Measurements from ENCODE around the gene LDLRAP1.

Gene LDLRAP1

DNA sequence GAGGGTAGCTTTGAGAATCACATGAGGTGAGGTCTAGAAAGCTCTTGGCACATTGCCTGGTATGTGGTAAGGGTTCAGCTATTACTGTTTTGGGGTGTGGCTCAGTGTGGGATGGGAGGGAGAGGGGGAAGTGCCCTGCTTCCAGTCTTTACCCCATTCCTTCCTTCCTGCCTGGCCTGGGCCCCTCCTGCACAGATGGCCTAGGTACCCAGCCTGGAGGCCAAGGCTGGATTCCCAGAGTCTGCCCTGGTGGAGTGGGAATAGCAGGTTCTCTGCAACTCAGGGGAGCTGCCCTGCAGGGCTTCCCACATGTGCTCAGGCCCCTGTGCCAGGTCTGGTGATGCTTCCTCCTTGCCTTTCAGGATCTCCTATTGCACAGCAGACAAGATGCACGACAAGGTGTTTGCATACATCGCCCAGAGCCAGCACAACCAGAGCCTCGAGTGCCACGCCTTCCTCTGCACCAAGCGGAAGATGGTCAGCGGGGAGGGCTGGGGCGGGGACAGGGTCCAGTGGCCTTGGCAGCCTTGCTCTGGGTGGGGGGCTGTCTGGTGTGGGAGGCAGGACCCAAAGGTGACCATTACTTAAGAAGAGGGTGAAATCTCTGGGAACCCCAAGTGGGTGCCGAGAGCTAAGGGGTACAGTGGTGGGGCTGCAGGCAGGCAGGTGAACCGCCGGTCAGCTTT is 13.5 kb downstream of the LDLRAP1 start:
- TF ChIP-seq, protein P1, sequence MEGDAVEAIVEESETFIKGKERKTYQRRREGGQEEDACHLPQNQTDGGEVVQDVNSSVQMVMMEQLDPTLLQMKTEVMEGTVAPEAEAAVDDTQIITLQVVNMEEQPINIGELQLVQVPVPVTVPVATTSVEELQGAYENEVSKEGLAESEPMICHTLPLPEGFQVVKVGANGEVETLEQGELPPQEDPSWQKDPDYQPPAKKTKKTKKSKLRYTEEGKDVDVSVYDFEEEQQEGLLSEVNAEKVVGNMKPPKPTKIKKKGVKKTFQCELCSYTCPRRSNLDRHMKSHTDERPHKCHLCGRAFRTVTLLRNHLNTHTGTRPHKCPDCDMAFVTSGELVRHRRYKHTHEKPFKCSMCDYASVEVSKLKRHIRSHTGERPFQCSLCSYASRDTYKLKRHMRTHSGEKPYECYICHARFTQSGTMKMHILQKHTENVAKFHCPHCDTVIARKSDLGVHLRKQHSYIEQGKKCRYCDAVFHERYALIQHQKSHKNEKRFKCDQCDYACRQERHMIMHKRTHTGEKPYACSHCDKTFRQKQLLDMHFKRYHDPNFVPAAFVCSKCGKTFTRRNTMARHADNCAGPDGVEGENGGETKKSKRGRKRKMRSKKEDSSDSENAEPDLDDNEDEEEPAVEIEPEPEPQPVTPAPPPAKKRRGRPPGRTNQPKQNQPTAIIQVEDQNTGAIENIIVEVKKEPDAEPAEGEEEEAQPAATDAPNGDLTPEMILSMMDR (IDR thresholded peaks at IDR 0.05; ENCODE audit: insufficient read depth, low read length, missing control alignments), result no peak
- H3K4me3 ChIP-seq (ENCODE audit: low read depth, low read length), result no peak overlapping the region
- no peak for DNase-seq (ENCODE audit: low read depth, low spot score)
- CTCF ChIA-PET, result interaction anchor here (1.3 to 4.3 kb wide), 2 partner anchors 9 to 16 kb away, joined by 6 to 23 read pairs; no protein-coding TSS in a partner anchor
- POLR2A ChIA-PET, result no interaction called here

DNA sequence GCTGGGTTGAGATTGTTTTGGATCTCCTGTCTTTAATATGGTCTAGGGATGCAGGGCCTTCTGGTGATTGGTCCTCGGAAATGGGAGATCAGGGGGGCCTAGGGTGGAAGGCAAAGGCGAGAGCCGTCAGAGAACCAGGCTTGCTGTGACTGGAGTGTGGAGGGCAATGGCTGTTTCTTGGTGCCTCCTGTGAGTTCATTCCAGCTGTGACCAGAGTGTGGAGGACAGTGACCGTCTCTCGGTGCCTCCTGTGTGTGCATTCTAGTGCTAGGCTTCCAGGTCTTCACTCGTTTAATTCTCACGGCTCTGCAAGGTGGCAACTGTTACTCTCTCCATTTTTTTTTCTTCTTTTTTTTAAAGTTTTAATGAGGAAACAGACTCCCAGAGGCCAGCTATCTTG is 14.1 kb downstream of the LDLRAP1 start:
- CTCF ChIA-PET, result interaction anchor here (0.8 to 4.3 kb wide), 2 partner anchors 9 to 15 kb away, joined by 4 to 23 read pairs; no protein-coding TSS in a partner anchor

GRCh38 chr1:25559031-25559430 is 15.6 kb downstream of the LDLRAP1 start:
- no peak for DNase-seq (ENCODE audit: low read depth, low spot score)
- ChIA-PET CTCF (interaction anchor here (1.3 kb wide), 1 partner anchor 13 kb away, joined by 4 read pairs; no protein-coding TSS in a partner anchor), POLR2A (no interaction called here)
- TF ChIP-seq, protein P1 (IDR thresholded peaks at IDR 0.05; ENCODE audit: insufficient read depth, low read length, missing control alignments), result no peak
- no peak overlapping the region for H3K4me3 ChIP-seq (ENCODE audit: low read depth, low read length)

More for the DNA sequence above, 14.1 kb downstream of the LDLRAP1 start:
- TF ChIP-seq, protein P1 (IDR thresholded peaks at IDR 0.05; ENCODE audit: insufficient read depth, low read length, missing control alignments), result no peak
- no peak for DNase-seq (ENCODE audit: low read depth, low spot score)
- POLR2A ChIA-PET, result no interaction called here
- no peak overlapping the region for H3K4me3 ChIP-seq (ENCODE audit: low read depth, low read length)

DNA sequence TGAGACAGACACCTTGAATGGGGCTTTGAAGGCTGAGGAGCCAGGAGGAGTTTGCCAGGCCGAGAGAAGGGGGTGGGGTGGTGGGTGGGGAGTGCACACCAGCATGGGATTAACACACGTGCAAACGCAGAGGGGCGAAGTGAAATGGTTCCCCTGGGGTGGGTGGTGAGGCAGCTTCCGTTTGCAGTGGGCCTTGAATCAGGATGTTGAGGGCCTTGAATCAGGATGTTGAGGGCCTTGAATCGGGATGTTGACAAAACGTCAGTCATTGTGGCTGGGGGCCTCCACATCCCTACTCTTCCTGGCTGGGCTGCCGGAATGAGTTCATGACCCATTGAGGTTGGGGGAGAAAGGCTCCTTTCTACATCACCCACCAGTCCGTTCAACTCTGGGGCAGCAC is 16.6 kb downstream of the LDLRAP1 start:
- no peak for DNase-seq (ENCODE audit: low read depth, low spot score)
- TF ChIP-seq, protein P1 (IDR thresholded peaks at IDR 0.05; ENCODE audit: insufficient read depth, low read length, missing control alignments), result no peak
- H3K4me3 ChIP-seq (ENCODE audit: low read depth, low read length), result no peak overlapping the region
- CTCF ChIA-PET, result interaction anchor here (1.3 kb wide), 1 partner anchor 12 kb away, joined by 4 read pairs; no protein-coding TSS in a partner anchor
- POLR2A ChIA-PET, result no interaction called here

GRCh38 chr1:25560788-25561187 is 17.4 kb downstream of the LDLRAP1 start:
- H3K4me3 ChIP-seq (ENCODE audit: low read depth, low read length), result no peak overlapping the region
- no peak for DNase-seq (ENCODE audit: low read depth, low spot score)
- POLR2A ChIA-PET, result no interaction called here
- TF ChIP-seq, protein P1 (IDR thresholded peaks at IDR 0.05; ENCODE audit: insufficient read depth, low read length, missing control alignments), result no peak
- CTCF ChIA-PET, result no interaction called here

DNA sequence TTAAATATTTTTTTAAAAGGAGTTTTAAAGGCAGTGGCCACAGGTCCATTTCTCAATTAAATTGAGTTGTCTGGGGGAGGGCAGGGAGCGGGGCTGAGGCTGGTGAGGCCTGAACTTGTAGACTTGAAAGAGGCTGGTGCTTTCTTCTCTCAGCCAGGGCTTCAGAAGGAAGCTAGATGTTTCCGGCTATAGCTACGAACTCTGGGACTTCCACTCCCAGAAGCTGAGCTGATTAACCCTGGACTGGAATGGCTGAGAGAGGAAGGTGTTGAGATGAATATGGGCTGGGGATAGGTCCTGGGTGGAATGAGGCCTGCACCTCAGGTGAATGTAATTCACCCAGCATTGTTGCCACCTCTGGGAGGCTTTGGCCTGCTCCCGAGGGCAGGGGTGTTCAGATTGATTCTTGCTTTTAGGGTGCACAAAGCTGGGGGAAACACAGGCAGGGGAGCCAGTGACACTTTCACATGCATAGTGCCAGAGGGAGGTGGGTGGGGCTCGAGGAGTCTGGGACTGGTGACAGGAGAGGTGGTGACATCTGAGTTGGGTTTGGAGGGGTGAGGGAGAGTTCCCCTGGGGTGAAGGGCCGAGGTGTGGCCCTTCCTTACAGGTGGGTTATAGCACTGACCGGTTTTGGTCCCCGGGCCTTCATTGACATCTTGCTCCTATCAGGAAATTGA is 18.2 kb downstream of the LDLRAP1 start:
- POLR2A ChIA-PET, result no interaction called here
- TF ChIP-seq, protein P1 (IDR thresholded peaks at IDR 0.05; ENCODE audit: insufficient read depth, low read length, missing control alignments), result no peak

More for the DNA sequence above, 18.2 kb downstream of the LDLRAP1 start:
- H3K4me3 ChIP-seq (ENCODE audit: low read depth, low read length), result no peak overlapping the region
- CTCF ChIA-PET, result no interaction called here
- no peak for DNase-seq (ENCODE audit: low read depth, low spot score)
